GM12878 (cell line): ENCODE measurements around the gene SYMPK. TPM values are rescaled to one million over a fixed set of nuclear protein-coding genes. Genes with fewer than 3 reads are reported as not detected.
A peak's percentile ranks its signal among the peaks of the same experiment; 100 is the strongest.

Source experiments
- ATAC-seq: fragments of 200-7000 bp; cut with Tn5 transposase; 3 replicates; pipeline ENCODE4 v1.9.1; 2020; ENCODE audit warnings: mild to moderate bottlenecking, moderate library complexity
- BruUV-seq: library from RNA; stranded (reverse); fragments of 400-500 nt; replicated peaks from 2 replicates; lab custom pipeline; 2021; lab: Mats Ljungman, UMichigan
- CTCF ChIA-PET: fragments of 300-600 bp; sonication (Branson Sonifier 250); formaldehyde crosslinking; extraction: SDS; loops from one replicate; lab custom pipeline; 2021; ENCODE audit warnings: inconsistent platforms; lab: Yijun Ruan, JAX
- POLR2A ChIA-PET: fragments of 350-600 bp; formaldehyde crosslinking; extraction: SDS; loops from one replicate; lab custom pipeline; 2021; ENCODE audit warnings: inconsistent platforms; lab: Charles Lee
- RAD21 ChIA-PET: fragments of 300-600 bp; sonication (Branson Sonifier 250); formaldehyde crosslinking; loops from one replicate; lab custom pipeline; 2023; ENCODE audit warnings: antibody characterized with exemption; ENCODE audit not compliant: unreplicated experiment; lab: Charles Lee
- SMC1A ChIA-PET: fragments of 300-600 bp; sonication (Branson Sonifier 250); formaldehyde crosslinking; loops from one replicate; lab custom pipeline; 2023; ENCODE audit not compliant: unreplicated experiment, uncharacterized antibody; lab: Charles Lee
- DNase-seq: peaks from one replicate; pipeline ENCODE4 v3.0.0-alpha.2; 2011; ENCODE audit warnings: low read depth, low spot score
- FAIRE-seq: peaks from 3 replicates; lab custom pipeline; 2011; peaks lifted over from hg19 to GRCh38; lab: Jason Lieb, UNC
- H2AFZ ChIP-seq: 2 replicates; pipeline ENCODE4 v1.6.0; 2011; ENCODE audit warnings: low read depth, low read length, control low read depth; ENCODE audit not compliant: control insufficient read depth
- H3K27ac ChIP-seq: 2 replicates; pipeline ENCODE4 v1.5.1; 2011; ENCODE audit warnings: control low read depth; ENCODE audit not compliant: control insufficient read depth, insufficient read depth
- H3K27me3 ChIP-seq, 2 experiments: replicated peaks in 1 of 2; 2 replicates each; pipeline versions ENCODE4 v1.6.0 to v1.6.1; 2011; ENCODE audit warnings: low read length in 1 of 2; ENCODE audit not compliant: control insufficient read depth in 2 of 2, insufficient read depth in 2 of 2
- H3K36me3 ChIP-seq, 2 experiments: 2 replicates each; pipeline ENCODE4 v1.5.1; 2011; ENCODE audit warnings: low read length in 1 of 2; ENCODE audit not compliant: control insufficient read depth in 2 of 2, insufficient read depth in 2 of 2
- H3K4me1 ChIP-seq: 2 replicates; pipeline ENCODE4 v1.6.1; 2011; ENCODE audit warnings: mild to moderate bottlenecking, low read length, moderate library complexity, mixed read lengths; ENCODE audit not compliant: control insufficient read depth, insufficient read depth
- H3K4me2 ChIP-seq: 2 replicates; pipeline ENCODE4 v1.6.0; 2011; ENCODE audit warnings: control low read depth; ENCODE audit not compliant: control insufficient read depth, insufficient read depth
- H3K4me3 ChIP-seq: fragments of 200-600 bp; sonication (generic); 2 replicates; pipeline ENCODE4 v1.5.1; 2016
- H3K79me2 ChIP-seq: 2 replicates; pipeline ENCODE4 v1.6.0; 2011; ENCODE audit warnings: low read length; ENCODE audit not compliant: control insufficient read depth, insufficient read depth
- H3K9ac ChIP-seq: 2 replicates; pipeline ENCODE4 v1.8.0; 2011; ENCODE audit warnings: low read length, control low read depth, mixed read lengths; ENCODE audit not compliant: control insufficient read depth, insufficient read depth
- H3K9me3 ChIP-seq: replicated peaks from 3 replicates; pipeline ENCODE4 v1.5.1; 2011; ENCODE audit warnings: mild to moderate bottlenecking, low read length; ENCODE audit not compliant: control insufficient read depth, insufficient read depth
- H4K20me1 ChIP-seq: 2 replicates; pipeline ENCODE4 v1.6.0; 2011; ENCODE audit not compliant: control insufficient read depth, insufficient read depth
- ATF7 ChIP-seq: fragments of 450-650 bp; IDR thresholded peaks from 2 replicates; pipeline ENCODE4 v1.6.1; 2016; ENCODE audit warnings: low read depth, mild to moderate bottlenecking
- IKZF1 ChIP-seq: fragments of 450-650 bp; conservative IDR thresholded peaks from 2 replicates; pipeline ENCODE4 v1.6.1; 2017; ENCODE audit warnings: antibody characterized with exemption, mild to moderate bottlenecking
- JUND ChIP-seq: IDR thresholded peaks from 2 replicates; pipeline ENCODE4 v1.6.1; 2012; ENCODE audit warnings: low read depth, mild to moderate bottlenecking, low read length, improper control_type of control experiment, moderate library complexity
- KAT2A ChIP-seq: conservative IDR thresholded peaks from 2 replicates; pipeline ENCODE4 v1.6.1; 2011; ENCODE audit warnings: low read depth, low read length; ENCODE audit not compliant: control insufficient read depth
- NFYA ChIP-seq: IDR thresholded peaks from 2 replicates; pipeline ENCODE4 v1.6.1; 2011; ENCODE audit warnings: low read depth, mild to moderate bottlenecking, low read length, improper control_type of control experiment, borderline replicate concordance
- RCOR1 ChIP-seq: conservative IDR thresholded peaks from 2 replicates; pipeline ENCODE4 v1.6.1; 2012; ENCODE audit warnings: low read depth, low read length, improper control_type of control experiment
- SMC3 ChIP-seq: IDR thresholded peaks from 2 replicates; pipeline ENCODE4 v1.6.1; 2011; ENCODE audit warnings: low read length, improper control_type of control experiment, borderline replicate concordance
- WGBS: methylation state at CpG from one replicate; pipeline ENCODE4 v1.1.6; 2016; ENCODE audit warnings: low lambda C conversion rate; ENCODE audit not compliant: insufficient replicate concordance, insufficient coverage; ENCODE audit errors: missing lambda C conversion rate; 5-methylcytosine and 5-hydroxymethylcytosine counted together
- in situ Hi-C: fragments of 300-500 bp; cut with MboI; formaldehyde crosslinking; loops from 9 replicates; pipeline ENCODE4 v1.14.3; 2018; ENCODE audit warnings: mixed read lengths
- intact Hi-C: fragments of 100-400 bp; cut with micrococcal nuclease; formaldehyde crosslinking; loops from one replicate; pipeline ENCODE4 v1.14.2; 2022; ENCODE audit not compliant: unreplicated experiment
- polyA plus RNA-seq, 11 experiments: library from polyadenylated mRNA; depleted of rRNA in 4 of 11; unstranded in 6 of 11; stranded (reverse) in 5 of 11; fragments of >200 nt; fragmentation: Nextera tagmentation in 4 of 11; fragmentation: Illumina TruSeq in 1 of 11; extraction: Ambion mirVana in 4 of 11; extraction: Trizol in 1 of 11; gene quantifications; 1 replicate in 1 of 11; 2 replicates in 10 of 11; pipeline versions ENCODE4 v1.2.1 to v1.2.3, GENCODE V29; 2011 to 2016; ENCODE audit warnings: inconsistent platforms in 2 of 11, missing spikeins in 2 of 11, low read depth in 1 of 11
- total RNA-seq, 4 experiments: library from RNA; depleted of rRNA in 3 of 4; stranded (reverse); fragments of >200 nt in 3 of 4; fragmentation: Illumina TruSeq in 1 of 4; extraction: Trizol in 1 of 4; gene quantifications; 2 replicates each; pipeline versions ENCODE4 v1.2.1 to v1.2.3, GENCODE V29; 2013 to 2021
- TF ChIP-seq, protein P1 (sequence below): IDR thresholded peaks from 2 replicates; pipeline ENCODE4 v1.6.1; 2012; ENCODE audit warnings: low read length, inconsistent platforms
- TF ChIP-seq, protein P2 (sequence below): fragments of 150-350 bp; IDR thresholded peaks from 2 replicates; pipeline ENCODE4 v1.6.1; 2016; ENCODE audit warnings: low read depth, low read length
- TF ChIP-seq, protein P3 (sequence below): IDR thresholded peaks from 2 replicates; pipeline ENCODE4 v1.6.1; 2012; ENCODE audit warnings: low read depth, low read length, improper control_type of control experiment
- TF ChIP-seq, protein P4 (sequence below): fragments of 450-650 bp; IDR thresholded peaks from 2 replicates; pipeline ENCODE4 v1.6.1; 2017; ENCODE audit warnings: antibody characterized with exemption, mild to moderate bottlenecking, moderate library complexity

The SYMPK gene
- total and polyA plus RNA-seq, 10 of the 15 experiments (the other 5 are each of a cell fraction or from before 2014, with no cell fraction given): 0.49 to 109 (median 42.5) TPM

DNA sequence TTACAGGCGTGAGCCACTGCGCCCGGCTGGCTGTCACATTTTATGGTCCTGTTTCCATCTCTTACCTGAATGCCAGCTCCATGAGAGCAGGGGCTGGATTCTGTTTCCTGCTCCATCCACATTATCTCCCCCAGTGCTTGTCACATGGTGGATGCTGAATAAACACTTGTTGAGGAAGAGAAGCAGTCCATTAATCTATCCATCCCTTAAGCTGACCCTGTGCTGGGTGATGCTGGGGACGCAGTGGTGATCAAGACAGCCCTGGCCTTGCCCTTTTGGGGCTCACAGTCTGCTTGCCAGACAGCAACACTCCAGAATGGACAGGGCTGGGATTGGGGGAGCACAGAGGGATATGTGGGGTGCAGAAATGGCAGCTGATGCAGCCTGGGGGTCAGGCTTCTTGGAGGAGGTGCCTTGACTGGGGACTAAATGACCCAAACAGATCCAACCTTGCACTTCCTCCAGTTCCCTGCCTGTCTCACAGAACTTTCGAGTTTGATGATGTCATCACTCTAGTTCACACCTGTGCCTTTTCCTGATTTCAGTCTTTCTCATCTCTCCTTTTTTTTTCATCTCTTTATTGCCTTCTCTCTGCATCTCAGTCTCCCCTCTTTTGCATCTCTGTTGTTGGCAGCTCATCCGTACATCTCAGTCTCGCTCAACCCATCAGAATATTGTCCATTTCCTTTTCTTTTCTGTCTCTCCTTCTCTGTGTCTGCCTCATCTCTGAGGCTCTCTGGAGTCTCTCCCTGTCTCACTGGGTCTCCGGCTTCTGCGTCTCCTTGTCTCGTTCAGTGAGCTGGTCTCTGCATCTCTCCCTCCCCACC, 18.3 kb upstream of the SYMPK start:
- Histone ChIP-seq H3K27me3 (no peaks in the 10 kb centered on the region), H3K27ac (no peak overlapping the region), H3K36me3 (peaks cover 0 to 1% of the 10 kb centered on the region in 2 experiments; a peak in 1 of 4 replicates), H3K9ac (no peak overlapping the region), H3K4me2 (no peak overlapping the region; the same call in 1 of the 2 replicates), H2AFZ (no peak overlapping the region), H3K4me3 (no peak overlapping the region), H3K9me3 (no peaks in the 10 kb centered on the region), H3K4me1 (peaks cover 30% of the 10 kb centered on the region), H4K20me1 (no peaks in the 10 kb centered on the region), H3K79me2 (peaks cover 10% of the 10 kb centered on the region)
- ChIA-PET SMC1A (interaction anchor here (0.5 to 6.0 kb wide), 5 partner anchors 14 to 658 kb away, joined by 3 to 98 read pairs (median 7); partner anchors contain the start of genes FOXA3, MYPOP, SIX5 and SYMPK), RAD21 (interaction anchor here (0.8 to 7.6 kb wide), 7 partner anchors 11 to 174 kb away, joined by 3 to 159 read pairs (median 9); partner anchors contain the start of genes FOXA3, MYPOP, SIX5 and SYMPK), CTCF (interaction anchor here (0.9 to 9.1 kb wide), 11 partner anchors 11 to 164 kb away, joined by 3 to 194 read pairs (median 4); partner anchors contain the start of genes FOXA3, MYPOP, SIX5 and SYMPK), POLR2A (interaction anchor here (0.7 to 9.0 kb wide), 10 partner anchors 9 to 367 kb away, joined by 3 to 178 read pairs (median 8); partner anchors contain the start of genes CCDC61, DMWD, FOXA3 and MYPOP)
- ATAC-seq (no peak), DNase-seq (no peak), FAIRE-seq (peak; percentile 56)
- intact Hi-C loops: no loop called here
- BruUV-seq: no TSS peak
- in situ Hi-C loops: no loop called here
- WGBS: 67% methylated on average over 10 of the region's 10 CpGs
- TF ChIP-seq, protein P1, sequence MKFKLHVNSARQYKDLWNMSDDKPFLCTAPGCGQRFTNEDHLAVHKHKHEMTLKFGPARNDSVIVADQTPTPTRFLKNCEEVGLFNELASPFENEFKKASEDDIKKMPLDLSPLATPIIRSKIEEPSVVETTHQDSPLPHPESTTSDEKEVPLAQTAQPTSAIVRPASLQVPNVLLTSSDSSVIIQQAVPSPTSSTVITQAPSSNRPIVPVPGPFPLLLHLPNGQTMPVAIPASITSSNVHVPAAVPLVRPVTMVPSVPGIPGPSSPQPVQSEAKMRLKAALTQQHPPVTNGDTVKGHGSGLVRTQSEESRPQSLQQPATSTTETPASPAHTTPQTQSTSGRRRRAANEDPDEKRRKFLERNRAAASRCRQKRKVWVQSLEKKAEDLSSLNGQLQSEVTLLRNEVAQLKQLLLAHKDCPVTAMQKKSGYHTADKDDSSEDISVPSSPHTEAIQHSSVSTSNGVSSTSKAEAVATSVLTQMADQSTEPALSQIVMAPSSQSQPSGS: no peak
- TF ChIP-seq ATF7 (peak; percentile 99), IKZF1 (peak; percentile 52; the same call in 1 of the 2 replicates), NFYA (no peak), SMC3 (no peak), RCOR1 (no peak), JUND (0 out of 2 replicates have a peak, but pooled peaks have one; percentile 9), KAT2A (no peak)
- TF ChIP-seq, protein P2, sequence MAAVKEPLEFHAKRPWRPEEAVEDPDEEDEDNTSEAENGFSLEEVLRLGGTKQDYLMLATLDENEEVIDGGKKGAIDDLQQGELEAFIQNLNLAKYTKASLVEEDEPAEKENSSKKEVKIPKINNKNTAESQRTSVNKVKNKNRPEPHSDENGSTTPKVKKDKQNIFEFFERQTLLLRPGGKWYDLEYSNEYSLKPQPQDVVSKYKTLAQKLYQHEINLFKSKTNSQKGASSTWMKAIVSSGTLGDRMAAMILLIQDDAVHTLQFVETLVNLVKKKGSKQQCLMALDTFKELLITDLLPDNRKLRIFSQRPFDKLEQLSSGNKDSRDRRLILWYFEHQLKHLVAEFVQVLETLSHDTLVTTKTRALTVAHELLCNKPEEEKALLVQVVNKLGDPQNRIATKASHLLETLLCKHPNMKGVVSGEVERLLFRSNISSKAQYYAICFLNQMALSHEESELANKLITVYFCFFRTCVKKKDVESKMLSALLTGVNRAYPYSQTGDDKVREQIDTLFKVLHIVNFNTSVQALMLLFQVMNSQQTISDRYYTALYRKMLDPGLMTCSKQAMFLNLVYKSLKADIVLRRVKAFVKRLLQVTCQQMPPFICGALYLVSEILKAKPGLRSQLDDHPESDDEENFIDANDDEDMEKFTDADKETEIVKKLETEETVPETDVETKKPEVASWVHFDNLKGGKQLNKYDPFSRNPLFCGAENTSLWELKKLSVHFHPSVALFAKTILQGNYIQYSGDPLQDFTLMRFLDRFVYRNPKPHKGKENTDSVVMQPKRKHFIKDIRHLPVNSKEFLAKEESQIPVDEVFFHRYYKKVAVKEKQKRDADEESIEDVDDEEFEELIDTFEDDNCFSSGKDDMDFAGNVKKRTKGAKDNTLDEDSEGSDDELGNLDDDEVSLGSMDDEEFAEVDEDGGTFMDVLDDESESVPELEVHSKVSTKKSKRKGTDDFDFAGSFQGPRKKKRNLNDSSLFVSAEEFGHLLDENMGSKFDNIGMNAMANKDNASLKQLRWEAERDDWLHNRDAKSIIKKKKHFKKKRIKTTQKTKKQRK: no peak
- TF ChIP-seq, protein P3, sequence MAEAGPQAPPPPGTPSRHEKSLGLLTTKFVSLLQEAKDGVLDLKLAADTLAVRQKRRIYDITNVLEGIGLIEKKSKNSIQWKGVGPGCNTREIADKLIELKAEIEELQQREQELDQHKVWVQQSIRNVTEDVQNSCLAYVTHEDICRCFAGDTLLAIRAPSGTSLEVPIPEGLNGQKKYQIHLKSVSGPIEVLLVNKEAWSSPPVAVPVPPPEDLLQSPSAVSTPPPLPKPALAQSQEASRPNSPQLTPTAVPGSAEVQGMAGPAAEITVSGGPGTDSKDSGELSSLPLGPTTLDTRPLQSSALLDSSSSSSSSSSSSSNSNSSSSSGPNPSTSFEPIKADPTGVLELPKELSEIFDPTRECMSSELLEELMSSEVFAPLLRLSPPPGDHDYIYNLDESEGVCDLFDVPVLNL: no peak
- TF ChIP-seq, protein P4, sequence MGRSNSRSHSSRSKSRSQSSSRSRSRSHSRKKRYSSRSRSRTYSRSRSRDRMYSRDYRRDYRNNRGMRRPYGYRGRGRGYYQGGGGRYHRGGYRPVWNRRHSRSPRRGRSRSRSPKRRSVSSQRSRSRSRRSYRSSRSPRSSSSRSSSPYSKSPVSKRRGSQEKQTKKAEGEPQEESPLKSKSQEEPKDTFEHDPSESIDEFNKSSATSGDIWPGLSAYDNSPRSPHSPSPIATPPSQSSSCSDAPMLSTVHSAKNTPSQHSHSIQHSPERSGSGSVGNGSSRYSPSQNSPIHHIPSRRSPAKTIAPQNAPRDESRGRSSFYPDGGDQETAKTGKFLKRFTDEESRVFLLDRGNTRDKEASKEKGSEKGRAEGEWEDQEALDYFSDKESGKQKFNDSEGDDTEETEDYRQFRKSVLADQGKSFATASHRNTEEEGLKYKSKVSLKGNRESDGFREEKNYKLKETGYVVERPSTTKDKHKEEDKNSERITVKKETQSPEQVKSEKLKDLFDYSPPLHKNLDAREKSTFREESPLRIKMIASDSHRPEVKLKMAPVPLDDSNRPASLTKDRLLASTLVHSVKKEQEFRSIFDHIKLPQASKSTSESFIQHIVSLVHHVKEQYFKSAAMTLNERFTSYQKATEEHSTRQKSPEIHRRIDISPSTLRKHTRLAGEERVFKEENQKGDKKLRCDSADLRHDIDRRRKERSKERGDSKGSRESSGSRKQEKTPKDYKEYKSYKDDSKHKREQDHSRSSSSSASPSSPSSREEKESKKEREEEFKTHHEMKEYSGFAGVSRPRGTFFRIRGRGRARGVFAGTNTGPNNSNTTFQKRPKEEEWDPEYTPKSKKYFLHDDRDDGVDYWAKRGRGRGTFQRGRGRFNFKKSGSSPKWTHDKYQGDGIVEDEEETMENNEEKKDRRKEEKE: no peak
